ENCODE data around the gene PLCG1.

Gene PLCG1

DNA sequence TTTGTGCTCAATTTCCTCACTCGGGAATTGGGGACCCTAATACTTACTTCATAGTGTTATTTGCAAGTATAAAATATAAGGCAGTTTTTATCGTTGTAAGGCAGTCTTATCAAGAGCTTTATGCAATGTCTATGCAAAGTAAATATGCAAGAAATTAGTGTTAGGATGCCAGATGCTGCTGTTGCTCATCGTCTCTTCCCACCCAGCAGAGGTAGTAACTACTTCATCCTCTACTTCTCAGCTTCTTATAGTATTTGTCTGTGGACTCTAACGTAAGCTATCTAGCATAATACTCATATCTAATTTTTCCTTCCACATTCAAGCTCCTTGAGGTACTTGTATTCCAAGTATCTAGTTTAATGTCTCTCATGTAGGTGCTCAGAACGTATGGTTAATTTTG, 11.6 kb downstream of the PLCG1 start:
- no peak for TF ChIP-seq ZFP3 (CRISPR knock-in tag; IDR thresholded peaks at IDR 0.05)
- no peak for TF ChIP-seq ARNTL (CRISPR knock-in tag; IDR thresholded peaks at IDR 0.05; ENCODE audit: borderline replicate concordance, low read depth)
- no peak for TF ChIP-seq ZFP30 (CRISPR knock-in tag; IDR thresholded peaks at IDR 0.05)
- no peak for TF ChIP-seq RARB (CRISPR knock-in tag; IDR thresholded peaks at IDR 0.05)
- no peak for TF ChIP-seq ZNF70 (CRISPR knock-in tag; IDR thresholded peaks at IDR 0.05)
- TF ChIP-seq ZNF8 (CRISPR knock-in tag; IDR thresholded peaks at IDR 0.05), result no peak
- TF ChIP-seq, protein P1, sequence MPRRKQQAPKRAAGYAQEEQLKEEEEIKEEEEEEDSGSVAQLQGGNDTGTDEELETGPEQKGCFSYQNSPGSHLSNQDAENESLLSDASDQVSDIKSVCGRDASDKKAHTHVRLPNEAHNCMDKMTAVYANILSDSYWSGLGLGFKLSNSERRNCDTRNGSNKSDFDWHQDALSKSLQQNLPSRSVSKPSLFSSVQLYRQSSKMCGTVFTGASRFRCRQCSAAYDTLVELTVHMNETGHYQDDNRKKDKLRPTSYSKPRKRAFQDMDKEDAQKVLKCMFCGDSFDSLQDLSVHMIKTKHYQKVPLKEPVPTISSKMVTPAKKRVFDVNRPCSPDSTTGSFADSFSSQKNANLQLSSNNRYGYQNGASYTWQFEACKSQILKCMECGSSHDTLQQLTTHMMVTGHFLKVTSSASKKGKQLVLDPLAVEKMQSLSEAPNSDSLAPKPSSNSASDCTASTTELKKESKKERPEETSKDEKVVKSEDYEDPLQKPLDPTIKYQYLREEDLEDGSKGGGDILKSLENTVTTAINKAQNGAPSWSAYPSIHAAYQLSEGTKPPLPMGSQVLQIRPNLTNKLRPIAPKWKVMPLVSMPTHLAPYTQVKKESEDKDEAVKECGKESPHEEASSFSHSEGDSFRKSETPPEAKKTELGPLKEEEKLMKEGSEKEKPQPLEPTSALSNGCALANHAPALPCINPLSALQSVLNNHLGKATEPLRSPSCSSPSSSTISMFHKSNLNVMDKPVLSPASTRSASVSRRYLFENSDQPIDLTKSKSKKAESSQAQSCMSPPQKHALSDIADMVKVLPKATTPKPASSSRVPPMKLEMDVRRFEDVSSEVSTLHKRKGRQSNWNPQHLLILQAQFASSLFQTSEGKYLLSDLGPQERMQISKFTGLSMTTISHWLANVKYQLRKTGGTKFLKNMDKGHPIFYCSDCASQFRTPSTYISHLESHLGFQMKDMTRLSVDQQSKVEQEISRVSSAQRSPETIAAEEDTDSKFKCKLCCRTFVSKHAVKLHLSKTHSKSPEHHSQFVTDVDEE (CRISPR knock-in tag; IDR thresholded peaks at IDR 0.05), result no peak
- no peak for TF ChIP-seq TOX (CRISPR knock-in tag; IDR thresholded peaks at IDR 0.05; ENCODE audit: borderline replicate concordance)
- TF ChIP-seq, protein P2, sequence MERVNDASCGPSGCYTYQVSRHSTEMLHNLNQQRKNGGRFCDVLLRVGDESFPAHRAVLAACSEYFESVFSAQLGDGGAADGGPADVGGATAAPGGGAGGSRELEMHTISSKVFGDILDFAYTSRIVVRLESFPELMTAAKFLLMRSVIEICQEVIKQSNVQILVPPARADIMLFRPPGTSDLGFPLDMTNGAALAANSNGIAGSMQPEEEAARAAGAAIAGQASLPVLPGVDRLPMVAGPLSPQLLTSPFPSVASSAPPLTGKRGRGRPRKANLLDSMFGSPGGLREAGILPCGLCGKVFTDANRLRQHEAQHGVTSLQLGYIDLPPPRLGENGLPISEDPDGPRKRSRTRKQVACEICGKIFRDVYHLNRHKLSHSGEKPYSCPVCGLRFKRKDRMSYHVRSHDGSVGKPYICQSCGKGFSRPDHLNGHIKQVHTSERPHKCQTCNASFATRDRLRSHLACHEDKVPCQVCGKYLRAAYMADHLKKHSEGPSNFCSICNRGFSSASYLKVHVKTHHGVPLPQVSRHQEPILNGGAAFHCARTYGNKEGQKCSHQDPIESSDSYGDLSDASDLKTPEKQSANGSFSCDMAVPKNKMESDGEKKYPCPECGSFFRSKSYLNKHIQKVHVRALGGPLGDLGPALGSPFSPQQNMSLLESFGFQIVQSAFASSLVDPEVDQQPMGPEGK (CRISPR knock-in tag; IDR thresholded peaks at IDR 0.05; ENCODE audit: borderline replicate concordance), result no peak
- TF ChIP-seq, protein P3, sequence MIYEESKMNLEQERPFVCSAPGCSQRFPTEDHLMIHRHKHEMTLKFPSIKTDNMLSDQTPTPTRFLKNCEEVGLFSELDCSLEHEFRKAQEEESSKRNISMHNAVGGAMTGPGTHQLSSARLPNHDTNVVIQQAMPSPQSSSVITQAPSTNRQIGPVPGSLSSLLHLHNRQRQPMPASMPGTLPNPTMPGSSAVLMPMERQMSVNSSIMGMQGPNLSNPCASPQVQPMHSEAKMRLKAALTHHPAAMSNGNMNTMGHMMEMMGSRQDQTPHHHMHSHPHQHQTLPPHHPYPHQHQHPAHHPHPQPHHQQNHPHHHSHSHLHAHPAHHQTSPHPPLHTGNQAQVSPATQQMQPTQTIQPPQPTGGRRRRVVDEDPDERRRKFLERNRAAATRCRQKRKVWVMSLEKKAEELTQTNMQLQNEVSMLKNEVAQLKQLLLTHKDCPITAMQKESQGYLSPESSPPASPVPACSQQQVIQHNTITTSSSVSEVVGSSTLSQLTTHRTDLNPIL (CRISPR knock-in tag; IDR thresholded peaks at IDR 0.05; ENCODE audit: low read depth), result no peak
- ATAC-seq, result no peak

GRCh38 chr20:41150664-41151063, 13.3 kb downstream of the PLCG1 start:
- peak; percentile 25; the same call in 1 of the 3 replicates for ATAC-seq
- TF ChIP-seq OSR1 (CRISPR knock-in tag; IDR thresholded peaks at IDR 0.05), result no peak
- no peak for TF ChIP-seq ZNF8 (CRISPR knock-in tag; IDR thresholded peaks at IDR 0.05)
- no peak for TF ChIP-seq BACH2 (CRISPR knock-in tag; IDR thresholded peaks at IDR 0.05; ENCODE audit: borderline replicate concordance)
- no peak for TF ChIP-seq ESRRG (CRISPR knock-in tag; IDR thresholded peaks at IDR 0.05)
- TF ChIP-seq CSDC2 (CRISPR knock-in tag; IDR thresholded peaks at IDR 0.05), result no peak
- no peak for TF ChIP-seq POU6F1 (CRISPR knock-in tag; IDR thresholded peaks at IDR 0.05; ENCODE audit: borderline replicate concordance, low read depth)
- TF ChIP-seq RARB (CRISPR knock-in tag; IDR thresholded peaks at IDR 0.05), result no peak
- TF ChIP-seq ZNF70 (CRISPR knock-in tag; IDR thresholded peaks at IDR 0.05), result no peak
- TF ChIP-seq, protein P2 (CRISPR knock-in tag; IDR thresholded peaks at IDR 0.05; ENCODE audit: borderline replicate concordance), result no peak
- TF ChIP-seq TOX (CRISPR knock-in tag; IDR thresholded peaks at IDR 0.05; ENCODE audit: borderline replicate concordance), result no peak
- TF ChIP-seq GLIS3 (CRISPR knock-in tag; IDR thresholded peaks at IDR 0.05), result no peak
- no peak for TF ChIP-seq SNAI2 (CRISPR knock-in tag; IDR thresholded peaks at IDR 0.05)
- TF ChIP-seq ZFP30 (CRISPR knock-in tag; IDR thresholded peaks at IDR 0.05), result no peak
- no peak for TF ChIP-seq ZFP3 (CRISPR knock-in tag; IDR thresholded peaks at IDR 0.05)
- TF ChIP-seq ZC3H10 (CRISPR knock-in tag; IDR thresholded peaks at IDR 0.05), result no peak
- TF ChIP-seq PPARA (CRISPR knock-in tag; IDR thresholded peaks at IDR 0.05; ENCODE audit: borderline replicate concordance), result no peak
- TF ChIP-seq ARNTL (CRISPR knock-in tag; IDR thresholded peaks at IDR 0.05; ENCODE audit: borderline replicate concordance, low read depth), result no peak
- TF ChIP-seq, protein P1 (CRISPR knock-in tag; IDR thresholded peaks at IDR 0.05), result no peak

Measured in SK-N-SH treated with all-trans-retinoic acid at 6 μM for 48 hours (cell line).